Measurements from ENCODE around the gene MED13L. TPM values are rescaled to one million over a fixed set of nuclear protein-coding genes. Genes with fewer than 3 reads are reported as not detected.

MED13L gene
- total RNA-seq, 2 donors from 2014 or later: 55.0 to 64.1 TPM

DNA sequence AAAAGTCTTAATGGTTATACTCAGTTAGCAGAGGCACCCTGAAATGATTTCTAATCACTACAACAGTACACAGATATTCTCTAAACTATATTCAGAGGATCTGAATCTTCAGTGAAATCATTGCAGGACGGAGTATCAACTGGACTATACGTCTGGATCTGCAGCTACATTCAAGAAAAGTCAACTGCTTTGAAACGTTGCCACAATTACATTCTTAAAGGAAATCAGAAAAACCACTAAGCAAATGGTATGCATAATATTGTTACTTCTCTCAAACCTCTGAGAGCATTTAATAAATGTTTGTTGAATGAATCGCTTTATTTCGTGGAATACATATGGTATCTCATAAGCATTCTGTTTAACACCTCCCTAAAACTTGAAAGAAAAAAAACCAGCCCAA is 67.4 kb downstream of the MED13L start:
- TF ChIP-seq, protein P1, sequence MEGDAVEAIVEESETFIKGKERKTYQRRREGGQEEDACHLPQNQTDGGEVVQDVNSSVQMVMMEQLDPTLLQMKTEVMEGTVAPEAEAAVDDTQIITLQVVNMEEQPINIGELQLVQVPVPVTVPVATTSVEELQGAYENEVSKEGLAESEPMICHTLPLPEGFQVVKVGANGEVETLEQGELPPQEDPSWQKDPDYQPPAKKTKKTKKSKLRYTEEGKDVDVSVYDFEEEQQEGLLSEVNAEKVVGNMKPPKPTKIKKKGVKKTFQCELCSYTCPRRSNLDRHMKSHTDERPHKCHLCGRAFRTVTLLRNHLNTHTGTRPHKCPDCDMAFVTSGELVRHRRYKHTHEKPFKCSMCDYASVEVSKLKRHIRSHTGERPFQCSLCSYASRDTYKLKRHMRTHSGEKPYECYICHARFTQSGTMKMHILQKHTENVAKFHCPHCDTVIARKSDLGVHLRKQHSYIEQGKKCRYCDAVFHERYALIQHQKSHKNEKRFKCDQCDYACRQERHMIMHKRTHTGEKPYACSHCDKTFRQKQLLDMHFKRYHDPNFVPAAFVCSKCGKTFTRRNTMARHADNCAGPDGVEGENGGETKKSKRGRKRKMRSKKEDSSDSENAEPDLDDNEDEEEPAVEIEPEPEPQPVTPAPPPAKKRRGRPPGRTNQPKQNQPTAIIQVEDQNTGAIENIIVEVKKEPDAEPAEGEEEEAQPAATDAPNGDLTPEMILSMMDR (IDR thresholded peaks at IDR 0.05): no peak
- Histone ChIP-seq H3K27ac (no peak overlapping the region), H3K36me3 (no peaks in the 10 kb centered on the region), H3K9me3 (no peaks in the 10 kb centered on the region), H3K4me3 (no peak overlapping the region), H3K4me1 (peaks cover 0 to 13% of the 10 kb centered on the region in 2 donors), H3K27me3 (no peaks in the 10 kb centered on the region)
- no peak for DNase-seq (ENCODE audit: low spot score)

DNA sequence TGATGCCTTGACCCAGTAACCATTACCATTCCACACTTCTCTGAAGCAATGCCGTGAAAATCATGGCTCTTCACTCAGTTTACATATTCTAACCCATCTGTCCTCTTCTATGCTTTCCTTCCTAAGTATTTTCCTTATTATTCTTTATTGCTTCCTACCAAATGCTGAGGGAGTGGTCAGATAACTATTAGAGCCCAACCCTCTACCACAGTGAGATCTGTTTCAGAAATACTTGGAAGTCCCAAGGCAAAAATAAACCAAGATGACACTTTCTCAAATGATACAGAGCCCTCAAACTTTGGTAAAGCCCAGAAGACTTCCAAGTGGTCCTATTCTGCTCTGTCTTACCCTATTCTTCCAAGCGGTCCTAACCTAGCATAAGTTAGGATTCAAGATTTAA is 68.0 kb downstream of the MED13L start:
- H3K27ac ChIP-seq: no peak overlapping the region

DNA sequence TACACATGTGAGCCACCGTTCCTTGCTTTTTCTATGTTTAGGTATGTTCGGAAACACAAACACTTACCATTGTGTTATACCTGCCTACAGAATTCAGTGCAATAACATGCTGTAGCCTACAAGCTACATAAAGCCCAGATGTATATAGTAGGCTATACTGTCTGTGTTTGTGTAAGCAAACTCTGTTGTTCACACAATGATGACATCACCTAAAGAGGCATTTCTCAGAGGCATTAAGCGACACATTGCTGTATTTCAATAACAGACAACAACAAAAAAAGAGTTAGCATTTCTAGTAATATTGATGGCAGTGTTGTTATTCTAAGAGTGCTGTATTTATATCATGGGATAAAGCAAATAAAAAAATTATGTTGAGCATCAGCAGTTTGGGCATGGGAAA is 70.2 kb downstream of the MED13L start:
- no peaks in the 10 kb centered on the region for H3K9me3 ChIP-seq
- peaks cover 0 to 12% of the 10 kb centered on the region in 2 donors for H3K4me1 ChIP-seq
- no peak overlapping the region for H3K27ac ChIP-seq
- no peaks in the 10 kb centered on the region for H3K27me3 ChIP-seq
- H3K36me3 ChIP-seq: no peaks in the 10 kb centered on the region
- no peak overlapping the region for H3K4me3 ChIP-seq
- TF ChIP-seq, protein P1 (IDR thresholded peaks at IDR 0.05): no peak
- no peak for DNase-seq (ENCODE audit: low spot score)

More for the DNA sequence above, 68.0 kb downstream of the MED13L start:
- TF ChIP-seq, protein P1 (IDR thresholded peaks at IDR 0.05): no peak
- Histone ChIP-seq H3K36me3 (no peaks in the 10 kb centered on the region), H3K27me3 (no peaks in the 10 kb centered on the region), H3K9me3 (no peaks in the 10 kb centered on the region), H3K4me3 (no peak overlapping the region), H3K4me1 (peaks cover 0 to 13% of the 10 kb centered on the region in 2 donors)
- no peak for DNase-seq (ENCODE audit: low spot score)

DNA sequence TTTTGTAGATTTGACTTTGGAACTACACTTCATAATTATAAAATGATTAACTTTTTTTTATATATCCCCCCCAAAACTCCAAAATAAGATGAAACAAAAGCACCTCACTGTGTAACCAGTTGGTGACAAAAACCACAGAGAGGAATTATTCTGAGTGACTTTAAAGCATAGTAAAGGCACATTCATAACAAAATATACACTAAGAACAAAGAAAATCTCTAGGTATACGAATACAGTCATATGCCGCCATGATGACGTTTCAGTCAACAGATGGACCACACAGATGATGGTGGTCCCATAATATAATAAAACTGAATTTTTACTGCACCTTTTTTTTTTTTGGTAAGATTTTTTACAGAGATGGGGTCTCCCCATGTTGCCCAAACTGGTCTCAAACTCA is 70.7 kb downstream of the MED13L start:
- H3K36me3 ChIP-seq: no peaks in the 10 kb centered on the region
- peaks cover 0 to 12% of the 10 kb centered on the region in 2 donors for H3K4me1 ChIP-seq
- H3K9me3 ChIP-seq: no peaks in the 10 kb centered on the region
- H3K27me3 ChIP-seq: no peaks in the 10 kb centered on the region
- no peak overlapping the region for H3K4me3 ChIP-seq
- no peak overlapping the region for H3K27ac ChIP-seq
- TF ChIP-seq, protein P1 (IDR thresholded peaks at IDR 0.05): no peak
- no peak for DNase-seq (ENCODE audit: low spot score)

DNA sequence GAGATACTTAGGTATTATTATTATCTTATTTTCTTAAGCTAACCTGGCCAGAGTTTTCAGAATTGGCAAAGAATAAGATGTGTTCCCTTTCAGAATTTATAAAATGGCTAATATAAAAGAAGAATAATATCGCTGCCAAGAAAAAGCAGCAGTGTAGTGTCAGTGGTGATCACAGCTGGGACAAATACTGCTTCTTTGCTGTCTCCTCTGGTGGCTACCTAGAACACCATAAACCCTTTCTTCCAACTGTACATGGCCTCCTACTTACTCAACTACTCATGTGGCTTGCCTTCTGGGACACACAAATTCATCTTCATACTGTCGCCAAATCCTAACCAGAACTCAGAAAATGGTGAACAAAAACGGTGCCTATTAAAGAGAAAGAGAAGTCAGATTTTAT is 72.7 kb downstream of the MED13L start:
- no peak overlapping the region for H3K27ac ChIP-seq
- H3K4me3 ChIP-seq: no peak overlapping the region
- no peaks in the 10 kb centered on the region for H3K27me3 ChIP-seq
- no peaks in the 10 kb centered on the region for H3K36me3 ChIP-seq
- DNase-seq (ENCODE audit: low spot score): no peak
- H3K9me3 ChIP-seq: no peaks in the 10 kb centered on the region
- TF ChIP-seq, protein P1 (IDR thresholded peaks at IDR 0.05): no peak
- H3K4me1 ChIP-seq: peaks cover 0 to 12% of the 10 kb centered on the region in 2 donors

DNA sequence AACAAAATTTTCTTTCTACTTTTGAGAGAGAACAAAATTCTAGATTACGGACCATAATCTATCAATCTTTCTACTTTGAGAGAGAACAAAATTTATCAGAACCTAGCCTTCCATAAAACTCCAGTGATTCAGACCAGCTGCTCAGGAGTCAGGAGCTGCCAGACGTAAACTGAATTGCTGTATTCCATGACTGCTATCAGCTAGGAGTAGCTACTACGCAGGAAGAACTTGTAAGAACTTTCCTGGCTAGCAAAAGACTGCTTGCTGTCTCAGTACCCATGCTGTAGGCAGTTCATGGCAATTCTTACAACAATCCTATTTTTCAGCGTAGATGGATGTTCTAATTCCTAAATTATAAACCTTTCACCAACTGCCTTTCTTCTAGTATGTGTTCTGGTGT is 73.3 kb downstream of the MED13L start:
- H3K27ac ChIP-seq: no peak overlapping the region
- H3K4me3 ChIP-seq: no peak overlapping the region
- no peaks in the 10 kb centered on the region for H3K36me3 ChIP-seq
- no peaks in the 10 kb centered on the region for H3K27me3 ChIP-seq
- DNase-seq (ENCODE audit: low spot score): no peak
- H3K9me3 ChIP-seq: no peaks in the 10 kb centered on the region
- TF ChIP-seq, protein P1 (IDR thresholded peaks at IDR 0.05): no peak
- peaks cover 0 to 8% of the 10 kb centered on the region in 2 donors for H3K4me1 ChIP-seq

Measured in right atrium auricular region (tissue), 2 donors.